GM12878 (cell line): ENCODE data around the gene ADGRG1.

Experiments used
- ASH2L ChIP-seq: fragments of 300-600, 200-600 bp; sonication (generic); IDR thresholded peaks from 2 replicates; pipeline ENCODE4 v1.6.1; 2017; ENCODE audit warnings: low read depth, mild to moderate bottlenecking, borderline replicate concordance
- CHD4 ChIP-seq: fragments of 200-600 bp; sonication (generic); IDR thresholded peaks from 2 replicates; pipeline ENCODE4 v1.6.1; 2016; ENCODE audit warnings: mild to moderate bottlenecking
- EZH2 ChIP-seq: IDR thresholded peaks from 2 replicates; pipeline ENCODE4 v1.6.1; 2012; ENCODE audit warnings: low read depth, mild to moderate bottlenecking, control low read depth, inconsistent platforms, low read length, borderline replicate concordance; ENCODE audit not compliant: control insufficient read depth
- MYC ChIP-seq: IDR thresholded peaks from 2 replicates; pipeline ENCODE4 v1.6.1; 2011; ENCODE audit warnings: mild to moderate bottlenecking, low read length, moderate library complexity, inconsistent platforms; ENCODE audit not compliant: insufficient read depth, insufficient replicate concordance, insufficient read length, severe bottlenecking
- RAD21 ChIP-seq: IDR thresholded peaks from 2 replicates; pipeline ENCODE4 v1.6.1; 2011; ENCODE audit warnings: mild to moderate bottlenecking, low read depth, low read length, moderate library complexity; ENCODE audit not compliant: insufficient read depth
- RB1 ChIP-seq: fragments of 450-650 bp; formaldehyde crosslinking; IDR thresholded peaks from 2 replicates; pipeline ENCODE4 v1.6.1; 2017; ENCODE audit warnings: mild to moderate bottlenecking, borderline replicate concordance
- SMC3 ChIP-seq: IDR thresholded peaks from 2 replicates; pipeline ENCODE4 v1.6.1; 2011; ENCODE audit warnings: low read length, improper control_type of control experiment, borderline replicate concordance
- TF ChIP-seq, protein P1 (sequence below), 3 experiments: IDR thresholded peaks in 2 of 3; conservative IDR thresholded peaks in 1 of 3; 2 replicates each; pipeline ENCODE4 v1.5.1; 2011; ENCODE audit warnings: low read depth in 3 of 3, low read length in 3 of 3, mild to moderate bottlenecking in 3 of 3, control low read depth in 2 of 3, moderate library complexity in 2 of 3, inconsistent platforms in 1 of 3, mixed read lengths in 1 of 3; ENCODE audit not compliant: control insufficient read depth in 2 of 3, insufficient read depth in 1 of 3; ENCODE audit errors: extremely low read depth in 1 of 3

DNA sequence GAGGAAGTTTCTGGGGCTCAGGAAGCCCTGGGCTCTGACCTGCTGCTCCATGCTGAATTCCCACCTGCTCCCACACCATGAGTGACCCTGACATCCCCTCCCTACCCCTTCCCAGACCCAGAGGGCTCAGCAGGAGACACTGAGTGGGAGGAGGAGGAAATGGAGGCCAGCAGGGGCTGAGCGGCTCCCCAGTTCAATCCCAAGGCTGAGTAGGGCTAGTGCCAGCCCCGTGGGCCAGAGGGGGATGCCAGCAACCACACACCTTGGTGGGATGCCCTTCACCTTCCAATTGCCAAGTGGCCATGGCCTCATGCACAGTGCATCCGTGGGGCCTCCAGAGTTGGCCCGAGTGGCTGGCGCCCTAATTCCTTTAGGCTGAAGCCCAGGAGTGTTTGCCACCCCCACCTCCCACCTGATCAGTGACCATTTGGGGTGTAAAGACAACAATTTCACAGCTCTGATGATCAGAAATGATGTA, 38.7 kb downstream of the ADGRG1 start:
- no peak for TF ChIP-seq RAD21
- TF ChIP-seq, protein P1, sequence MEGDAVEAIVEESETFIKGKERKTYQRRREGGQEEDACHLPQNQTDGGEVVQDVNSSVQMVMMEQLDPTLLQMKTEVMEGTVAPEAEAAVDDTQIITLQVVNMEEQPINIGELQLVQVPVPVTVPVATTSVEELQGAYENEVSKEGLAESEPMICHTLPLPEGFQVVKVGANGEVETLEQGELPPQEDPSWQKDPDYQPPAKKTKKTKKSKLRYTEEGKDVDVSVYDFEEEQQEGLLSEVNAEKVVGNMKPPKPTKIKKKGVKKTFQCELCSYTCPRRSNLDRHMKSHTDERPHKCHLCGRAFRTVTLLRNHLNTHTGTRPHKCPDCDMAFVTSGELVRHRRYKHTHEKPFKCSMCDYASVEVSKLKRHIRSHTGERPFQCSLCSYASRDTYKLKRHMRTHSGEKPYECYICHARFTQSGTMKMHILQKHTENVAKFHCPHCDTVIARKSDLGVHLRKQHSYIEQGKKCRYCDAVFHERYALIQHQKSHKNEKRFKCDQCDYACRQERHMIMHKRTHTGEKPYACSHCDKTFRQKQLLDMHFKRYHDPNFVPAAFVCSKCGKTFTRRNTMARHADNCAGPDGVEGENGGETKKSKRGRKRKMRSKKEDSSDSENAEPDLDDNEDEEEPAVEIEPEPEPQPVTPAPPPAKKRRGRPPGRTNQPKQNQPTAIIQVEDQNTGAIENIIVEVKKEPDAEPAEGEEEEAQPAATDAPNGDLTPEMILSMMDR (IDR thresholded peaks at IDR 0.05 in 2 of 3, conservative IDR thresholded peaks at IDR 0.05 in 1 of 3; ENCODE audit: control insufficient read depth in 2 of 3, extremely low read depth in 1 of 3, insufficient read depth in 1 of 3, low read depth in 3 of 3, low read length in 3 of 3) = no peak
- TF ChIP-seq EZH2 = no peak
- TF ChIP-seq ASH2L = no peak
- no peak for TF ChIP-seq SMC3
- no peak for TF ChIP-seq MYC
- no peak for TF ChIP-seq CHD4
- TF ChIP-seq RB1 = no peak
